ENCODE data around the gene PITPNM1. TPM values are rescaled to one million over a fixed set of nuclear protein-coding genes. Genes with fewer than 3 reads are reported as not detected.
"Not testable (repeated sequence)": the region's sequence is repeated elsewhere in the genome, so short reads cannot be mapped to it uniquely, and the experiment has no call there.

Gene PITPNM1
- total RNA-seq, 1 experiment from 2014 or later = 9.7 TPM

GRCh38 chr11:67491276-67492068 lies 13.7 kb downstream of the PITPNM1 start:
- Histone ChIP-seq H3K4me3 (no peak overlapping the region), H3K36me3 (no peaks in the 10 kb centered on the region), H3K27ac (no peak overlapping the region), H3K4me1 (no peaks in the 10 kb centered on the region), H3K9me3 (replicated peaks) (no peaks in the 10 kb centered on the region), H3K27me3 (no peaks in the 10 kb centered on the region)
- DNase-seq = no peak

GRCh38 chr11:67490727-67491065 lies 14.5 kb downstream of the PITPNM1 start:
- no peaks in the 10 kb centered on the region for H3K36me3 ChIP-seq

GRCh38 chr11:67489885-67490726 lies 15.1 kb downstream of the PITPNM1 start:
- Histone ChIP-seq H3K4me1 (no peaks in the 10 kb centered on the region), H3K27me3 (no peaks in the 10 kb centered on the region), H3K36me3 (no peaks in the 10 kb centered on the region), H3K27ac (no peak overlapping the region), H3K9me3 (replicated peaks) (no peaks in the 10 kb centered on the region), H3K4me3 (no peak overlapping the region)
- no peak for DNase-seq

More at GRCh38 chr11:67490727-67491065, 14.5 kb downstream of the PITPNM1 start:
- no peaks in the 10 kb centered on the region for H3K27me3 ChIP-seq
- H3K27ac ChIP-seq = no peak overlapping the region
- no peak for DNase-seq
- H3K4me3 ChIP-seq = no peak overlapping the region
- no peaks in the 10 kb centered on the region for H3K9me3 ChIP-seq (replicated peaks)
- H3K4me1 ChIP-seq = no peaks in the 10 kb centered on the region

GRCh38 chr11:67489203-67489884 lies 15.8 kb downstream of the PITPNM1 start:
- H3K4me1 ChIP-seq = no peaks in the 10 kb centered on the region
- DNase-seq = no peak
- H3K27ac ChIP-seq = no peak overlapping the region
- no peaks in the 10 kb centered on the region for H3K27me3 ChIP-seq
- no peak overlapping the region for H3K4me3 ChIP-seq
- H3K36me3 ChIP-seq = no peaks in the 10 kb centered on the region
- no peaks in the 10 kb centered on the region for H3K9me3 ChIP-seq (replicated peaks)

- H3K27ac ChIP-seq = no peak overlapping the region
- H3K4me3 ChIP-seq = no peak overlapping the region
- no peaks in the 10 kb centered on the region for H3K9me3 ChIP-seq (replicated peaks)
- no peaks in the 10 kb centered on the region for H3K36me3 ChIP-seq
- DNase-seq = no peak
- no peaks in the 10 kb centered on the region for H3K27me3 ChIP-seq
- no peaks in the 10 kb centered on the region for H3K4me1 ChIP-seq
These were observed 18.5 kb downstream of the PITPNM1 start for GRCh38 chr11:67486481-67487195.

GRCh38 chr11:67485873-67486361 lies 19.2 kb downstream of the PITPNM1 start:
- DNase-seq; H3K36me3 ChIP-seq; H3K9me3 ChIP-seq (replicated peaks); H3K4me3 ChIP-seq; H3K4me1 ChIP-seq; H3K27ac ChIP-seq; H3K27me3 ChIP-seq: not testable (repeated sequence)

- Histone ChIP-seq H3K4me3 (no peak overlapping the region), H3K27me3 (no peaks in the 10 kb centered on the region), H3K4me1 (no peaks in the 10 kb centered on the region), H3K27ac (no peak overlapping the region), H3K9me3 (replicated peaks) (no peaks in the 10 kb centered on the region), H3K36me3 (no peaks in the 10 kb centered on the region)
- no peak for DNase-seq
These were observed 20.3 kb downstream of the PITPNM1 start for GRCh38 chr11:67484847-67485311.

GRCh38 chr11:67483831-67484665 lies 21.1 kb downstream of the PITPNM1 start:
- no peaks in the 10 kb centered on the region for H3K36me3 ChIP-seq
- no peak for DNase-seq
- H3K27me3 ChIP-seq = no peaks in the 10 kb centered on the region
- no peak overlapping the region for H3K4me3 ChIP-seq
- H3K27ac ChIP-seq = no peak overlapping the region
- H3K4me1 ChIP-seq = no peaks in the 10 kb centered on the region
- H3K9me3 ChIP-seq (replicated peaks) = no peaks in the 10 kb centered on the region

GRCh38 chr11:67482827-67483798 lies 22.1 kb downstream of the PITPNM1 start, which contains the start of gene AIP:
TSS of gene AIP (plus strand) at chr11:67483026. CDS start at chr11:67483159, 133 bp downstream.
- Histone ChIP-seq H3K27ac (peak within 1 kb of the TSS; percentile 45), H3K4me3 (peak within 1 kb of the TSS; percentile 56), H3K27me3 (no peaks in the 10 kb centered on the region), H3K9me3 (replicated peaks) (no peaks in the 10 kb centered on the region), H3K4me1 (no peaks in the 10 kb centered on the region), H3K36me3 (no peaks in the 10 kb centered on the region)
- peak; percentile 97 to 98 for DNase-seq

- no peaks in the 10 kb centered on the region for H3K27me3 ChIP-seq
- no peak overlapping the region; the same call in 1 of the 2 replicates for H3K27ac ChIP-seq
- no peak for DNase-seq
These were observed 22.8 kb downstream of the PITPNM1 start for GRCh38 chr11:67482275-67482826.

GRCh38 chr11:67477344-67478050 lies 27.7 kb downstream of the PITPNM1 start:
- not testable (repeated sequence) for H3K27ac ChIP-seq; DNase-seq; H3K9me3 ChIP-seq (replicated peaks); H3K4me3 ChIP-seq; H3K27me3 ChIP-seq; H3K36me3 ChIP-seq; H3K4me1 ChIP-seq

More at GRCh38 chr11:67482275-67482826, 22.8 kb downstream of the PITPNM1 start:
- H3K36me3 ChIP-seq = no peaks in the 10 kb centered on the region
- no peaks in the 10 kb centered on the region for H3K4me1 ChIP-seq
- H3K9me3 ChIP-seq (replicated peaks) = no peaks in the 10 kb centered on the region
- H3K4me3 ChIP-seq = peak overlapping the region; percentile 56

- not testable (repeated sequence) for H3K36me3 ChIP-seq; H3K27ac ChIP-seq; H3K4me1 ChIP-seq; H3K27me3 ChIP-seq; DNase-seq; H3K9me3 ChIP-seq (replicated peaks); H3K4me3 ChIP-seq
These were observed 28.5 kb downstream of the PITPNM1 start for GRCh38 chr11:67476692-67477091.
